CD4-positive, alpha-beta T cell treated with Interleukin-6 for 4 hours (primary cell): ENCODE results near the gene ECT2L.
"Not testable (repeated sequence)": the region's sequence is repeated elsewhere in the genome, so short reads cannot be mapped to it uniquely, and the experiment has no call there.

ENCODE experiments used
- DNase-seq: peaks from one replicate; pipeline ENCODE4 v3.0.0-alpha.2; 2020; ENCODE audit warnings: mixed read lengths

The ECT2L gene

DNA sequence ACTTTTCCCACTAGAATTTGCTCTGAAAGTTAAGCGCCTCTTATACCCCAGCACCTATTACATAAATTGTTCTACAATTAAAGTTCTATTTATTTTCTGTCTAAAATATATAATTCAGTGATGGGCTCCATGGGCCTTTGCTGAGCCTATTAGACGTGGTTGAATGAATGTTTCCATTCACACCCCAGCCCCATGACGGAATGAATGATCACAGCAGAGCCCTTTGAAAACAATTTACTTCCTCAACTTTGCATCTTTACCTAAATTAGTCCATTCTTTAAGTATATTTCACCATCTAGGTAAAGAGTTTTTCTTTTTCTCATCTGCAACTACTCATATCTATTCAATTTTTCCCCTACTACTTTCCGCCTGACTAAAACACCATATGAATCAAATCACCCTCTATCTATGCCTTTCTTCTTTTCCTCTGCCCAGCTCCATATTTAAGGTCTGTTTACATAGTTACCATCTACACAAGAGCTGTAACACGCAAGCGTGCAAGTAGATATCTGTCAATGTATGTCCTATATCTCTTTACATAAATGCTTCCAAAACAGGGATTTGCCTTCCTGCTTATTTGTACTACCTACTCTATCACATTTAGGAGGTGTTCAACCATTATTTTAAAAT is 69.7 kb downstream of the ECT2L start:
- no peak for DNase-seq

DNA sequence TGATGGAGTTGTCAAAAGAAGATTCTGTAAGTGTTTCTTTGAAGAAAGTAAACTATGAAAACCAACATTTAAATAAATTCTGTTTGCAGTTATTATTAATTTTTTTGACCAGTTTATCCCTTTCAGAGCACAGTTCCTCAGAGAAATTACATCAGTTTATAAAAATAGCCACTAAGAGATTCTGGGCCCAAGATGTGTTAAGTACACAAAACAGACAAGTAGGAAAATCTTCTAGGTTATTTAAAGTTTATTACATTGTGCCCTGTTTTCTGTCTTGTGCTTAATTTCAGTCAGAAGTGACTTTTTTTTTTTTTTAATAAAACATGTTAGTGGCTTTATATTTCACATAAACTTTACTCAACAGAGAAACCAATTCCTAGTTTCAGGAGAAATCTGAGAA is 72.3 kb downstream of the ECT2L start:
- DNase-seq: no peak

DNA sequence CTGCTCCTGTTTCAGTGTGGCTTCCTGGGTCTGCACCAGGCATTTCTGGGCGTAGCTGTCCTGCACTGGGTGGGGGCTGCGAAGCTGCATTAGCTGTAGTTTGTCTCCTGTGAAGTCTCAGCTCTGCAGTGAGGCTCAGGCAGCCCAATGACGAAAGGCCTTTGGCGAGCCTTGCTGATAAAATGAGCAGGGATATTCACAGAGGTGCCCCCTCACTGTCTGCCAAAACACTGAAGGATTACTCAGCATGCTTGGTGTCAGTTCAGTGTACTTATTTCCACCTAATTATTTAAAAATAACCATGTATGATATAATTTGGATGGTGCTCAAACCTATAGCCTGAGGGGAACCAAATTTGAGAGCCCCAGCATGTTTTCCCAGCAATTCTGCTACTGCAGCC is 73.5 kb downstream of the ECT2L start:
- DNase-seq: no peak

DNA sequence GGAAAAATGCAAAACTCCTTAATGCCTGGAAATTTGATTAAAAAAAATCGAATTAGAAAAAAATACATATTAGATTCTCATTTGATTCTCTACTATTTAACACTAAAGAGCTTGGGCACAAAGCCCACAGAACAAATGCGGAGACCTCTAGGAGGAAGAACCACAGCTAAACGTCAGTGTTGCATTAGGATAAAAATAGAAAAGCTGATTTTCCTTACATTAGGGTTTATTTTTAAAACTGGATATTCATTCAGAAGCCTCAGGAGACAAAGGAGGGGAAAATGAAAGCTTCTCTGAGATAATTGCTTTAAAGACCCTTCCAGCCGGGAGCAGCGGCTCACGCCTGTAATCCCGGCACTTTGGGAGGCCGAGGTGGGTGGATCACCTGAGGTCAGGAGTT is 77.3 kb downstream of the ECT2L start:
- DNase-seq: no peak

DNA sequence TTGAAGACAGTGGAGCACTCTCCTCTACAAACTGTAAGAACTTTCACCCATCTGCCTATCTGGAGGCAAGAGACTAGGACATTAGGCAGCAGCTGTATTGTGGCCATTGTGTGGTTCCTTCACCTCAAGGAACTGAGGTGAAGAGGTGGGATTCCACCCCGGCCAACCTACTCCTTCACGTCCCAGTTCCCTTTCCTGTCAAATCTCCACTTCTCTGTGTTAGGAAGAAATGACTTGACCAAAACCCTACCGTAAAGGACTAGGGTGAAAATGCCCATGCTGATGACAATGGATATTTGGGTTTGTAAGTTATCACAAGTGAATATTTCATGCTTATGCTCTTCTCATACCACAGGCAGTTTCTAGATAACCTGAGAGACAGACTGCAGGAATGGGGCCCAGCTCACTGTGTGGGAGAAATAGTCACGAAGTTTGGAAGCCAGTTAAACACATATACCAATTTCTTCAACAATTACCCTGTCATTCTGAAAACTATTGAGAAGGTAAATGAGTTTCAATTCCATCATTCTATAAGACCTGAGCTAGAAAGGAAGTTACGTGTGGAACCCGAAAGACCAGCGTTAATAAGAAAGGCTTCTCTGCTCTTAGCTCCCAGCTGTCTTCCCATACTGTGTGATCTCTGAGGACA is 86.6 kb downstream of the ECT2L start:
- DNase-seq: no peak

DNA sequence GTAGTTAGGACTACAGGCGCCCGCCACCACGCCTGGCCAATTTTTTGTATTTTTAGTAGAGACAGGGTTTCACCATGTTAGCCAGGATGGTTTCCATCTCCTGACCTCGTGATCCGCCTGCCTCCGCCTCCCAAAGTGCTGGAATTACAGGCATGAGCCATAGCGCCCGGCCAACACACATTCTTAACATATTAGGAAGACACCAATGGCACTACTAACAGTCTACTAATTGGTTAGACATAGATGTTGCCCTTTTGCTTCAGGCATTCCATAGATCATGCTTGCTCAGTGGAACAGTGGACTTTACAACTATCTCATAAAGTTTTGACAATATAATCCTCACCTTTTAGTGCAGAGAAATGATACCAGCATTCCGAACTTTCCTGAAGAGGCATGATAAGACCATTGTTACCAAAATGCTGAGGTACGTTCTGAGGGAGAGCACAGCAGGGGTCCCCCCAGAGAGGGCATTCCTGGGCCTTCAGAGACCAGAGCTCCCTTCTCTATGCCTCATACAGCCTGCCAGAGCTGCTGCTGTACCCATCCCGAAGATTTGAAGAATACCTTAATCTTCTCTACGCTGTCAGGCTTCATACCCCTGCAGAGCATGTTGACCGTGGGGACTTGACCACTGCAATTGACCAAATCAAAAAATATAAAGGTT is 89.4 kb downstream of the ECT2L start:
- DNase-seq: no peak

DNA sequence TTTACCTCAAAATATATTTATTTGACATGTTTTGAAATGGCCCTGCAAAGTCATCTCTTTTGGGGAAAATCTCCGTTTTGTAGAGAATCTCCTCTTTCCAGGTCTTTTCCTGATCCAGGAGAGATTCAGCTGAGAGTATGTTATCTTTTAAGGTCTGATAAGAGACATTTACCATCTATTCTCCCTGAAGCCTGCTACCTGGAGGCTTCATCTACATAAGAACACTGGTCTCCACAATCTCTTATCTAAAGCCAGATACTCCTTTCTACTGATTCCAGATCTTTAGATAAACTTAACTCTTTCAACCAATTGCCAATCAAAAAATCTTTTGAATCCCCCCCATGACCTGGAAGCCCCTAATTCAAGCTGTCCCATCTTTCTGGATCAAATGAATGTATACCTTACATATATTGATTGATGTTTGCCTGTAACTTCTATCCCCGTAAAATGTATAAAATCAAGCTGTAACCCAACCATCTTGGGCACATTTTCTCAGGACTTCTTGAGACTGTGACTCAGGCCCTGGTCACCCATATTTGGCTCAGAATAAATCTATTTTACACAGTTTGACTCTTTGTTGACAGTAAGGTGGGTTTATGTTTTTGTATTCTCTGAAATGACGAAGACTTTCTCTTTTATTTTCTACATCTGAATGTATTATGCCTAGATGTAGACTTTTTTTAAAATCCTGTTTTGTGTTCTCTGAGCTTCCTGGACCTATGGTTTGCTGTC is 95.5 kb downstream of the ECT2L start:
- no peak for DNase-seq

DNA sequence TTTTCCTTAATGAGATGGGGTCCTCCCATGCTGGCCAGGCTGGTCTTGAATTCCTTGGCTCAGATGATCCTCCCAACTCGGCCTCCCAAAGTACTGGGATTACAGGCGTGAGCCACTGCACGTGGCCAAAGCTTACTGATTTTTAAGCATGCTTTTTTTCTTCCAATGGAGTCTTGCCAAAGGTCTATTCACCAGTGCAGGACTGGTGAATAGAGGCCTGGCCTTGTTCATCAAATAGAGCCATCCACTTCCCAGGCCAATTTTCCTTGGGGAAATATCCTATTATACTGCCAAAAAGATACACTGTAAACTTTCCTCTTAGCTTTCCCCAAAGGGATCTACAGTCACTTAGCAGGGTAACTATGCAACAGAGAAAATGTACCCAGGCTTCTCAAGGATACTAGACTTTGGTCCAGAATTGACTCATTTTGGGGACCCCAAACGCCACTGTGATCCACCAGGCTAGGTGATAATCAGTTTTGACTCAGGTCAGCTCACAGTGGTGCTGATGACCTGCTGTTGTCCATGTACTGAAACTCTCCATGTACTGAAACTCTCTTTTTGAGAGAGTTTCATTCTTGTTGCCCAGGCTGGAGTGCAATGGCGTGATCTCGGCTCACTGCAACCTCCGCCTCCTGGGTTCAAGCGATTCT is 100.3 kb downstream of the ECT2L start:
- no peak for DNase-seq

DNA sequence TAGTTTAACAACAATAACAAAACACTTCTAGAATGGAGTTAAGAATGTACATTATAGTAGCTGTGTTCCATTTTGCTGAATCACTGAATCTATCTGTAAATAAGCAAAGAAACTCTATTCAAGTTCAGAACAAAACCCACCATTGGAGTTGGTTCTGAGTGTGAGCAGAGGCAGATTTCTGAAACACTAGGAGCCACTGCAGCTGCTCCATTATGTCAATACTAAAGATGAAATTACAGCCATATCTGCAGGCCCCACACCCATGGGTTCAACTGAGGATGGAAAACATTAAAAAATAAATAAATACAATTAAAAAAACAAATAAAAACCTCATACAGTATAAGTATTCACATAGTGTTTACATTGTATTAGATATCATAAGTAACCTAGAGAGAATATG is 101.1 kb downstream of the ECT2L start:
- DNase-seq: no peak

DNA sequence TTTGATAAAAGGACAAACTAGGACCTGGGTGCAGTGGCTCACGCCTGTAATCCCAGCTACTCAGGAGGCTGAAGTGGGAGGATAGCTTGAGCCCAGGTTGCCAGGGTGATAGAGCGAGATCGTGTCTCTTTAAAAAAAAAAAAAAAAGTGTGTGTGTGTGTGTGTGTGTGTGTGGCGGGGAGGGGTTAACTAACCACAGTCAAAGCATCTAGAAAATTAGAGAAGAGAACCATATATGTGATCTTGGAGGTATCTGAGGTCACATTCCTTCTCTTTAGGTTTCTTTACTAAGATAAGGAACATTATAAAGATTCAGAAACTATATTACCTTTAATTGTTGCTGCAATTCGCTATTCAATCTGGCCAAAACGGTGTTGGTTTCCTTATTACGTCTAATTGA is 111.3 kb downstream of the ECT2L start:
- no peak for DNase-seq

DNA sequence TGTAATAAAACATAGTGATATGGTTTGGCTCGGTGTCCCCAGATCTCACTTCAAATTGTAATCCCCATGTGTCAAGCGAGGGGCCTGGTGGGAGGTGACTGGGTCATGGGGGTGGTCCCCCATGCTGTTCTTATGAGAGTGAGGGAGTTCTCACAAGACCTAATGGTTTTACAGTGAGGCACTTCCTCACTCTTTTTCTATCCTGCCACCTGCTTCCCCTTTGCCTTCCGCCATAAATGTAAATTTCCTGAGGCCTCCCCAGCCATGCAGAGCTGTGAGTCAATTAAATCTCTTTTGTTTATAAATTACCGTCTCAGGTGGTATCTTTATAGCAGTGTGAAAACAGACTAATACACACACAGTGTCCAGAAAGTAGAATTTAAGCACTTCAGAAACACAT is 113.6 kb downstream of the ECT2L start:
- no peak for DNase-seq

DNA sequence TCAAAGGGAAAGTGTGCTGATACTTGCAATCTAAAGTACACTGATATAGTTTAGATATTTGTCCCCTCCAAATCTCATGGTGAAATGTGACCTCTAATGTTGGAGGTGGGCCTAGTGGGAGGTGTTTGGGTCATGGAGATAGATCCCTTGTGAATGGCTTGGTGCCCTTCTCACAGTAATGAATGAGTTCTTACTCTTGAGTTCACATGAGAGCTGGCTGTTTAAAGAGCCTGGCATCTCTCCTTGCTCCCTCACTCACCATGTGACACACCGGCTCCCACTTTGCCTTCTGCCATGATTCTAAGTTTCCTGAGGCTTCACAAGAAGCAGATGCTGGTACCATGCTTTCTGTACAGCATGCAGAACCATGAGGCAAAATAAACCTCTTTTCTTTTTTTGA is 114.1 kb downstream of the ECT2L start:
- no peak for DNase-seq

DNA sequence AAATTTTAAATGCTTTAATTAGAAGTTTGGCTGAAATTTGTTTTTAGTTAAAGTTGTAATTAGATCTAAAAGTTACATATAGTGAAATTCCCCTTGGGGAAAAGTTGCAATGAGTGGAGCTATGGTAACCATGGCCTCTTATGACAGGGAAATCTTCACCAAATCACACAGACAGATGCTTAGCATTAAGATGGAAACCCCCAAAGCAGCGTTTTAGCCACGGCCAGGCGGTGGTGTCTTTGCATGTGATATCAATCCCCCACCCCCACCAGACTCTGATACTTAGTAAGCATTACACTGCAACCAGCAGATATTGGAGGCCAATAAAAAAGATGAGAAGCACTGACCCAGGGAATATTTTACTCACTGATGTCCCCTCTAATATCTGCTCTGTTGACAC is 116.4 kb downstream of the ECT2L start:
- no peak for DNase-seq

DNA sequence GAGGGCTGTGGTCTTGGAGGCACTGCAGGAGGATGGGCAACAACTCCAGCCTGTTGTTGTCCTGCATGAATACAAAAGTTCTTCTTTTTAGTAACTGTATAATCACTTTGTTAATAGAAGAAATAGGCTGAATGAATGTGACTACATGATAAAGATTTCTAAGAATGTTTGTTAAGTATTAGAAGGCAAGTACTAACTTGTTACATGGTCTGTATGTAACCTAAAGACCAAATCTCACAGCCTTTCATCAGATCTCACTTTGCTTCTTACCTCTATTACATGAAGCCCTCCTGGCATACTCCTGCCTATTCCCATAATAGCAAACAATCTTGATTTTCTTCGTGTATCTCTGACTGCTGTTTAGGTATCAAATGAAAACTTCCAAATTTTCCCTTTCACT is 118.8 kb downstream of the ECT2L start:
- DNase-seq: no peak

DNA sequence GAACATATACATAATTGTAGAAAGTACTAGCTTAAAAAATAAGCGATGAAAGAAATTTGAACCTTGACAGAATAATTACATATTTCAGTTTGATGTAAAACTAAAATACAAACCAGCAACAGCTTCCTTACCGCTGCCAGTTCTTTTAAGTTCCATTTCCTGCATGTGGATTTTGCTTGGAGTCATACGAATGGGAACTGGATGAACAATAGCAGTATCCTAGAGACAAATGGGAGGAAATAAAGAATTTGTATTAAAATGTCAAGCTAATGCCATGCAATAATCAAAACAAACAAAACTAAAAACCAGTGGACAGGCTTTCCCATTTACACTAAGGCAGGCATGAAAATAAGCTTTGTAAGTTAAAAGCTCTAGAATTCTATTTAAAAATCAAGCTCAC is 125.0 kb downstream of the ECT2L start:
- no peak for DNase-seq

DNA sequence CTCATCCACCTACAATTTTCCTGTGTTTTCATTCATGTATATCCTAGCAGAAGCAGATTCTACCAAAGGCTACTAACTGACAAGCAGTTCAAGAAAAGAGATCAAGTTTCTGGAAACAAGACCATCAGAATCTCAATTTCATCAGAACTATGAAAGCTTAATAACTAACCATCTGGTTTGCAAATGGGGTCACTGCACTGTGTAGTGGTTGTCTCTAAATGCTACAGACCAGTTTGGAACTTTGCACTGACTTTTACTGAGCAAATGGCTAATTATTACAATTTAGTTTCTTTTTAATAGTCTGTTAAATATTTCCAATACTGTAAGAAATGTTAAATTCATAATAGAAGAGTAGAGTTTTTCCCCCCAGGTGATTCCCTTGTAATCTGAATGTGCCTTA is 127.7 kb downstream of the ECT2L start:
- no peak for DNase-seq

DNA sequence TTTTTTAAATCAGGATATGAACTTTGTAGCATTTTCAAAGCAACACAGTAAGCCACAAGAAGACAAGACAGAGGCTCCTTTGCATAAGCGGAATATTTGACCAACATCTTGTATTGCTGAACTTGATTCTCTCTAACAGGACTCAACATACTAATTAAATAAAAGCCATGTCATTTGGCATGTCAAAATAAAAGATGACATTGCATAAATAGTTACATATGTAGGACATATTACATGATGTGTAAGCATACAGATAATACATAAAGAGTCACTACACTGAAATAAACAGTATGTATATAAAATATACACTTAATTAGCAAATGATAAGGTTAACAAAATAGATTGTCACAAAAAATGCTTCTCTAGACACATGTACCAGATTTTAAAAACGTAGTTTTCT is 129.9 kb downstream of the ECT2L start:
- no peak for DNase-seq

DNA sequence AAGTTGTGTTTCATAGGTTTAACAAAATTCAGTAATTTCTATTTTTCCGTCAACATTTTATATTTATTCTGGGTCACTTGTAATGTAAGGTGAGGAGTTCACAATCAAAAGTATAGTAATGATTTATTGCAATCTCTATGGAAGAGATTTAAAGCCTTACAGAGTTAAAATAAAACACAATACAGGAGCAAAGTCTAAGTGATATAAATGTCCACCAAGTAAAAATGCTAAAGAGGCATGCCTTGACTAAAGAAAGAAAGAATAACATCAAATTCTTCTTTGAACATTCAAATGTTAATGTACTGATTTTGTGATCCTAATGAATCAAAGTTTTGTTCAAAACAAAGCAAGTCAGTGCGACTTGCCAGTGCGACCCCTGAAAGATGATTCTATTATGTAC is 130.7 kb downstream of the ECT2L start:
- no peak for DNase-seq

DNA sequence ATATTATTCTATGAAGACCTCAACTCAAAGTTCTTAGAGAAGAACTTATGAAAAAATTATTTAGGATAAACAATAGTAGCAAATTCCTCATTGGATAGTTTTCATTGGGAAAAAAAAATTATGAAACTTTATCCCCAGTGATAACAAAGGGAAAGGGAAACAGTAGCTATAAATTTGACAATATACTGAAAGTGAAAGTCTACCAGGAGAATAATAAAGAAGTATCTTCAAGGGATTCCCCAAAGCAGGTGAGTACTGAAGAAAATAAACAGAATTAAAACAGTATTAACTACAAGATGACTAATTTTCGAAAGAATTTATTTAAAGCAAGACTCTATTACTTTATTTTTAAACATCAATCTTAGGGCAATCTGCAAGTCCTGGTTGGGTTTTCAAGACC is 135.8 kb downstream of the ECT2L start:
- DNase-seq: no peak

DNA sequence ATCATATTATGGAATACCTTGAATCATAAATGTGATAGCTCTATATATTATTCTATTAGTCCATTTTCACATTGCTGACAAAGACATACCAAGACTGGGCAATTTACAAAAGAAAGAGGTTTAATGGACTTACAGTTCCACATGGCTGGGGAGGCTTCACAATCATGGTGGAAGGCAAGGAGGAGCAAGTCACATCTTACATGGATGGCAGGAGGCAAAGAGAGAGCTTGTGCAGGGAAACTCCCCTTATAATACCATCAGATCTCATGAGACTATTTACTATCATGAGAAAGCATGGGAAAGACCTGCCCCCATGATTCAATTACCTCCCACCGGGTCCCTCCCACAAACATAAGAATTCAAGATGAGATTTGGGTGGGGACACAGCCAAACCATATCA is 141.0 kb downstream of the ECT2L start:
- not testable (repeated sequence) for DNase-seq

DNA sequence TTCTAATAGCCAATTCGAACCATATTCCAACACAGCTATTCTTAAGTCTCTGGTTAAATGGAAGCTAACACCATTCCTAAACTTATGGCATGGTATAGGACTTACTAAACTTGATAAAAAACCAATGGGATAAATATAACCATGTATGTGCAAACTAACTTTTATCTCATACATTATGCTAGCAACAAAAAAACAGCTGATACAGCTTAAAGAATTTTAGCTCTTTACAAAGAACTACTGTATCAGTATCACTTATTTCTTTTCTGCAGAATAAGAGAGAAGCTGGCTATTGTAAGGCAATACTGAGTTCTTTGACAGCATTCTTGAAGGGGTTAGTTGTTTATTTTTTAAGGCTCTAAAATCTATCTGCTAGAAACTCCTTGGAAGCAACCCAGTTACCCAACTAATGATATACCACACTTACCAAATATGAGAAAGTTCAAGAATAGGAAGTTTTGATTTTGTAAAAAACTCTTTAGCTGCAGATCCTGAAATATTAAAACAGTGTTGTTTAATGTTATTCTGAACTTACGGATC is 147.3 kb downstream of the ECT2L start:
- no peak for DNase-seq

DNA sequence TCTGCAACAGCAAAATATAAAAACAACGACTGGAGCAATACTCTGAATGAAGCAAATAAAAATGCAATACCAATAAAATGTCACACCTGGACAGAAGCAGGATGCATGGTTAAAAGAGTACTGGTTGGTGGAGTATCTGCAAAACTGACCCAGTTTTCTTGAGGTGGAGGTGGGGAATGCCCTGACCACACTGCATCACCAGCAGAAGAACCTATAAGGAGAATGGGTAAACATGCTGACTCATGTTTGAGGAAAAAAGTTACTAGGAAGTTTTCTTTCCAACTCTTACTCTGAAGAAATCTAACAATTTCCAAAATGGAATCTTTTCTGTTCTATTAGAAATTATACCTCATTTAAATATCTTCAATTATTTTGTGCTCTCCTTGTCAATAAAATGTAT is 148.5 kb downstream of the ECT2L start:
- DNase-seq: no peak

DNA sequence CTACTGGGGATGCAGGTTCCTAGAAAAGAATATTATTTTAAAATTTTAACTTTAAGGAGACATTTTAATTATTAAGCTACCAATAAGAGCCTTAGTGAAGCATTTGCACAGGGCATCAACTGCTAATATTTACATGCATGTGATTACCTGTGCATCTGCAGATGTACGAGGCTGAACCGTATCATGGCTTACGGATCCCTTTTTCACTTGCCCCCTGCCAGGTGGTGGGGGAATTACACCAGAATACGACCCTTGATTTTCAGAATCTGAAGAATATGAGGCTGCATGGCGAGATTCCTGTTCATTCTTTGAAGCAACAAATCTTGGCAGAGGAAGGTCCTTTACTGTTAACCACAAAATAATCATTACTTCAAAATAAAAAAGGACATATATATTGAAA is 149.5 kb downstream of the ECT2L start:
- no peak for DNase-seq
